ENCODE results near the gene RAPGEF4. TPM values are rescaled to one million over a fixed set of nuclear protein-coding genes. Genes with fewer than 3 reads are reported as not detected.

Gene RAPGEF4
- total RNA-seq, 1 experiment from 2014 or later = 0.62 TPM

GRCh38 chr2:172817411-172817810, 81.8 kb downstream of the RAPGEF4 start:
- Histone ChIP-seq H3K9me3 (ENCODE audit: control insufficient read depth, insufficient read depth, low read depth, low read length) (no peaks in the 10 kb centered on the region), H3K4me1 (ENCODE audit: control insufficient read depth, insufficient read depth, low read length) (no peaks in the 10 kb centered on the region), H3K4me3 (ENCODE audit: low read depth in 2 of 2, low read length in 2 of 2) (no peak overlapping the region), H3K36me3 (ENCODE audit: control insufficient read depth, insufficient read depth, low read length) (no peaks in the 10 kb centered on the region), H3K27ac (ENCODE audit: low read length) (no peak overlapping the region), H3K27me3 (ENCODE audit: control insufficient read depth, insufficient read depth, low read length) (peaks cover 4% of the 10 kb centered on the region)
- in situ Hi-C loops (cut with HindIII; ENCODE audit: low pct_unique_long_range_greater_than_20kb, low sequenced_read_pairs) (loop anchor here (25.0 kb wide), 1 partner anchor 95 kb away; no protein-coding TSS in a partner anchor), intact Hi-C loops (cut with micrococcal nuclease; ENCODE audit: unreplicated experiment) (no loop called here)
- ATAC-seq (no peak), DNase-seq (ENCODE audit: low read depth, low spot score) (no peak)
- ChIA-PET CTCF (no interaction called here), POLR2A (no interaction called here)
- no TSS peak for BruUV-seq (replicated peaks)
- TF ChIP-seq TCF7L2 (IDR thresholded peaks at IDR 0.05; ENCODE audit: low read depth, low read length) (no peak), POLR2AphosphoS5 (IDR thresholded peaks at IDR 0.05; ENCODE audit: low read depth, low read length) (no peak), REST (IDR thresholded peaks at IDR 0.05; ENCODE audit: insufficient read depth in 1 of 2, low read depth in 2 of 2, low read length in 1 of 2) (no peak), SIN3A (IDR thresholded peaks at IDR 0.05; ENCODE audit: borderline replicate concordance, insufficient read depth, low read depth, low read length) (no peak), CTCF (IDR thresholded peaks at IDR 0.05) (no peak)

GRCh38 chr2:172819943-172820342, 84.3 kb downstream of the RAPGEF4 start:
- no TSS peak for BruUV-seq (replicated peaks)
- intact Hi-C loops (cut with micrococcal nuclease; ENCODE audit: unreplicated experiment) = no loop called here
- no peak for TF ChIP-seq POLR2AphosphoS5 (IDR thresholded peaks at IDR 0.05; ENCODE audit: low read depth, low read length)
- no peak for TF ChIP-seq SIN3A (IDR thresholded peaks at IDR 0.05; ENCODE audit: borderline replicate concordance, insufficient read depth, low read depth, low read length)
- no peak for TF ChIP-seq CTCF (IDR thresholded peaks at IDR 0.05)
- TF ChIP-seq REST (IDR thresholded peaks at IDR 0.05; ENCODE audit: insufficient read depth in 1 of 2, low read depth in 2 of 2, low read length in 1 of 2) = no peak
- no peak for TF ChIP-seq TCF7L2 (IDR thresholded peaks at IDR 0.05; ENCODE audit: low read depth, low read length)
- DNase-seq (ENCODE audit: low read depth, low spot score) (no peak), ATAC-seq (no peak)
- Histone ChIP-seq H3K36me3 (ENCODE audit: control insufficient read depth, insufficient read depth, low read length) (no peaks in the 10 kb centered on the region), H3K4me3 (ENCODE audit: low read depth in 2 of 2, low read length in 2 of 2) (no peak overlapping the region), H3K4me1 (ENCODE audit: control insufficient read depth, insufficient read depth, low read length) (no peaks in the 10 kb centered on the region), H3K9me3 (ENCODE audit: control insufficient read depth, insufficient read depth, low read depth, low read length) (no peaks in the 10 kb centered on the region), H3K27ac (ENCODE audit: low read length) (no peak overlapping the region), H3K27me3 (ENCODE audit: control insufficient read depth, insufficient read depth, low read length) (no peaks in the 10 kb centered on the region; the same call in 1 of the 2 replicates)
- CTCF ChIA-PET = no interaction called here
- in situ Hi-C loops (cut with HindIII; ENCODE audit: low pct_unique_long_range_greater_than_20kb, low sequenced_read_pairs) = loop anchor here (25.0 kb wide), 1 partner anchor 92 kb away; no protein-coding TSS in a partner anchor
- POLR2A ChIA-PET = no interaction called here

Measured in Panc1 (cell line).